Activated naive CD4-positive, alpha-beta T cell treated with anti-CD3 and anti-CD28 coated beads, Interleukin-2, amount 50 U/mL, for 16 hours (primary cell): Measurements from ENCODE around the gene DESI2.
"Not testable (repeated sequence)": the region's sequence is repeated elsewhere in the genome, so short reads cannot be mapped to it uniquely, and the experiment has no call there.

Experiments
- DNase-seq: peaks from one replicate; pipeline ENCODE4 v3.0.0-alpha.2; 2020

The DESI2 gene

GRCh38 chr1:244655186-244655585, 2.3 kb downstream of the DESI2 start:
- no peak for DNase-seq

- DNase-seq = no peak
Measured at GRCh38 chr1:244657421-244657820, 4.5 kb downstream of the DESI2 start.

- no peak for DNase-seq
Measured at GRCh38 chr1:244659694-244660093, 6.8 kb downstream of the DESI2 start.

- DNase-seq = no peak
Measured at GRCh38 chr1:244660595-244660994, 7.7 kb downstream of the DESI2 start.

- DNase-seq = not testable (repeated sequence)
Measured at GRCh38 chr1:244661569-244662312, 8.8 kb downstream of the DESI2 start.

GRCh38 chr1:244662599-244662998, 9.7 kb downstream of the DESI2 start:
- DNase-seq = no peak

- DNase-seq = no peak
Measured at GRCh38 chr1:244664353-244664752, 11.4 kb downstream of the DESI2 start.

GRCh38 chr1:244665771-244666217, 12.9 kb downstream of the DESI2 start:
- DNase-seq = no peak

- not testable (repeated sequence) for DNase-seq
Measured at GRCh38 chr1:244666672-244667418, 13.9 kb downstream of the DESI2 start.

- DNase-seq = no peak
Measured at GRCh38 chr1:244667797-244668196, 14.9 kb downstream of the DESI2 start.

- no peak for DNase-seq
Measured at GRCh38 chr1:244672946-244673682, 20.2 kb downstream of the DESI2 start.

GRCh38 chr1:244674446-244674845, 21.5 kb downstream of the DESI2 start:
- DNase-seq = no peak

GRCh38 chr1:244675167-244675566, 22.2 kb downstream of the DESI2 start:
- DNase-seq = no peak

GRCh38 chr1:244678697-244679096, 25.8 kb downstream of the DESI2 start:
- DNase-seq = no peak

- DNase-seq = no peak
Measured at GRCh38 chr1:244680667-244681066, 27.7 kb downstream of the DESI2 start.

- DNase-seq = not testable (repeated sequence)
Measured at GRCh38 chr1:244682087-244682486, 29.2 kb downstream of the DESI2 start.

- no peak for DNase-seq
Measured at GRCh38 chr1:244695937-244696336, 43.0 kb downstream of the DESI2 start.

GRCh38 chr1:244699741-244700140, 46.8 kb downstream of the DESI2 start:
- no peak for DNase-seq

- no peak for DNase-seq
Measured at GRCh38 chr1:244700808-244701207, 47.9 kb downstream of the DESI2 start.

- no peak for DNase-seq
Measured at GRCh38 chr1:244702620-244703019, 49.7 kb downstream of the DESI2 start.

- DNase-seq = no peak
Measured at GRCh38 chr1:244704107-244704506, 51.2 kb downstream of the DESI2 start.

- DNase-seq = no peak
Measured at GRCh38 chr1:244705261-244706234, 52.6 kb downstream of the DESI2 start.
